ENCODE measurements around the gene BNC1.
"Not testable (repeated sequence)": the region's sequence is repeated elsewhere in the genome, so short reads cannot be mapped to it uniquely, and the experiment has no call there.

GRCh38 chr15:83221781-83222180 lies 62.7 kb downstream of the BNC1 start:
- not testable (repeated sequence) for TF ChIP-seq CTCF (IDR thresholded peaks at IDR 0.05; ENCODE audit: low read depth, low read length); MYC (IDR thresholded peaks at IDR 0.05; ENCODE audit: low read depth, low read length); POLR2A (IDR thresholded peaks at IDR 0.05; ENCODE audit: extremely low read depth, insufficient read length)

All from NB4 (cell line).